Measurements from ENCODE around the gene MIEN1.

GRCh38 chr17:39683295-39683939 lies 46.9 kb downstream of the MIEN1 start:
- no peak for TF ChIP-seq GATA3 (IDR thresholded peaks at IDR 0.05; ENCODE audit: low read depth, low read length)
- TF ChIP-seq GATA2 (IDR thresholded peaks at IDR 0.05; ENCODE audit: low read depth, low read length): no peak
